Mesenchymal stem cell (in vitro differentiated cells and primary cell): ENCODE data around the gene PAH.

Experiments used
- DNase-seq: peaks from one replicate; pipeline ENCODE4 v3.0.0-alpha.2; 2013
- H2AFZ ChIP-seq: one replicate; pipeline ENCODE4 v1.6.1; 2013; ENCODE audit warnings: low read depth, mild to moderate bottlenecking, control low read depth, inconsistent platforms, low read length, moderate library complexity
- H2AK5ac ChIP-seq: 2 replicates; pipeline ENCODE4 v1.6.1; 2013; ENCODE audit warnings: low read length, moderate library complexity, mild to moderate bottlenecking, inconsistent platforms; ENCODE audit not compliant: severe bottlenecking
- H2BK120ac ChIP-seq: one replicate; pipeline ENCODE4 v1.6.1; 2013; ENCODE audit warnings: low read depth, mild to moderate bottlenecking, inconsistent platforms, low read length, moderate library complexity
- H2BK12ac ChIP-seq, 2 experiments: one replicate each; pipeline ENCODE4 v1.6.1; 2013; ENCODE audit warnings: inconsistent platforms in 2 of 2, low read length in 2 of 2, mild to moderate bottlenecking in 2 of 2, moderate library complexity in 2 of 2, control low read depth in 1 of 2
- H2BK15ac ChIP-seq: one replicate; pipeline ENCODE4 v1.6.1; 2013; ENCODE audit warnings: mild to moderate bottlenecking, low read depth, inconsistent platforms; ENCODE audit not compliant: poor library complexity, severe bottlenecking
- H2BK5ac ChIP-seq: 2 replicates; pipeline ENCODE4 v1.6.1; 2013; ENCODE audit warnings: low read depth, mild to moderate bottlenecking, low read length, control low read depth, inconsistent platforms; ENCODE audit not compliant: poor library complexity, severe bottlenecking
- H3K14ac ChIP-seq, 2 experiments: one replicate each; pipeline ENCODE4 v1.6.1; 2013; ENCODE audit warnings: inconsistent platforms in 2 of 2, low read length in 2 of 2, control low read depth in 1 of 2, mild to moderate bottlenecking in 1 of 2, moderate library complexity in 1 of 2
- H3K18ac ChIP-seq, 2 experiments: one replicate each; pipeline ENCODE4 v1.6.1; 2013; ENCODE audit warnings: inconsistent platforms in 2 of 2, low read length in 2 of 2, control low read depth in 1 of 2, low read depth in 1 of 2, mild to moderate bottlenecking in 1 of 2
- H3K23ac ChIP-seq, 2 experiments: one replicate each; pipeline ENCODE4 v1.6.1; 2013; ENCODE audit warnings: inconsistent platforms in 2 of 2, low read length in 2 of 2, mild to moderate bottlenecking in 2 of 2, moderate library complexity in 2 of 2, control low read depth in 1 of 2
- H3K27ac ChIP-seq: 2 replicates; pipeline ENCODE4 v1.5.1; 2013; ENCODE audit warnings: mild to moderate bottlenecking, moderate library complexity, low read length, control low read depth, inconsistent platforms; ENCODE audit not compliant: poor library complexity, severe bottlenecking
- H3K27me3 ChIP-seq, 2 experiments: 2 replicates each; pipeline versions ENCODE4 v1.6.1 to v1.7.0; 2013; ENCODE audit warnings: low read length in 2 of 2, mild to moderate bottlenecking in 2 of 2, moderate library complexity in 2 of 2, control low read depth in 1 of 2, inconsistent platforms in 1 of 2; ENCODE audit not compliant: control insufficient read depth in 1 of 2, insufficient read depth in 1 of 2
- H3K36me3 ChIP-seq, 2 experiments: 2 replicates each; pipeline versions ENCODE4 v1.6.1 to v1.7.0; 2013; ENCODE audit warnings: low read length in 2 of 2, control low read depth in 1 of 2, inconsistent platforms in 1 of 2, low read depth in 1 of 2, mild to moderate bottlenecking in 1 of 2; ENCODE audit not compliant: insufficient read depth in 2 of 2, control insufficient read depth in 1 of 2
- H3K4ac ChIP-seq, 2 experiments: one replicate each; pipeline ENCODE4 v1.6.1; 2013; ENCODE audit warnings: inconsistent platforms in 2 of 2, low read length in 2 of 2, mild to moderate bottlenecking in 2 of 2, moderate library complexity in 2 of 2, control low read depth in 1 of 2, low read depth in 1 of 2
- H3K4me1 ChIP-seq: 2 replicates; pipeline ENCODE4 v1.6.1; 2013; ENCODE audit warnings: low read depth, low read length, control low read depth; ENCODE audit not compliant: control insufficient read depth, insufficient read depth
- H3K4me2 ChIP-seq: 2 replicates; pipeline ENCODE4 v1.6.1; 2013; ENCODE audit warnings: low read length, mild to moderate bottlenecking, inconsistent platforms; ENCODE audit not compliant: poor library complexity, severe bottlenecking
- H3K4me3 ChIP-seq, 2 experiments: 2 replicates each; pipeline versions ENCODE4 v1.5.1 to v1.7.0; 2013; ENCODE audit warnings: low read length in 2 of 2, mild to moderate bottlenecking in 2 of 2, control low read depth in 1 of 2, low read depth in 1 of 2; ENCODE audit not compliant: insufficient read depth in 1 of 2
- H3K79me1 ChIP-seq: replicated peaks from 2 replicates; pipeline ENCODE4 v1.6.1; 2013; ENCODE audit warnings: mild to moderate bottlenecking, control low read depth, low read length, inconsistent platforms; ENCODE audit not compliant: poor library complexity, severe bottlenecking
- H3K9ac ChIP-seq: 2 replicates; pipeline ENCODE4 v1.7.0; 2013; ENCODE audit warnings: mild to moderate bottlenecking, low read length, moderate library complexity
- H3K9me3 ChIP-seq: 2 replicates; pipeline ENCODE4 v1.7.0; 2013; ENCODE audit warnings: mild to moderate bottlenecking, low read length; ENCODE audit not compliant: control insufficient read depth
- H4K8ac ChIP-seq: one replicate; pipeline ENCODE4 v1.6.1; 2013; ENCODE audit warnings: inconsistent platforms, mild to moderate bottlenecking, low read length, moderate library complexity
- H4K91ac ChIP-seq: one replicate; pipeline ENCODE4 v1.6.1; 2013; ENCODE audit warnings: mild to moderate bottlenecking, low read length, inconsistent platforms
- whole genome bisulfite sequencing: methylation state at CpG from one replicate; pipeline ENCODE4 v1.1.7; 2013; ENCODE audit warnings: mixed read lengths; 5-methylcytosine and 5-hydroxymethylcytosine counted together

The PAH gene

GRCh38 chr12:102964872-102965271 lies 47.8 kb upstream of the PAH start:
- WGBS, result 2% methylated on average over 21 of the region's 21 CpGs
- H4K8ac ChIP-seq, result no peak overlapping the region
- H2BK12ac ChIP-seq, result no peak overlapping the region
- H3K23ac ChIP-seq, result no peak overlapping the region
- no peak overlapping the region for H3K14ac ChIP-seq
- H2BK15ac ChIP-seq, result no peak overlapping the region
- peaks cover 15% of the 10 kb centered on the region for H3K9me3 ChIP-seq
- no peak overlapping the region for H3K27ac ChIP-seq
- no peaks in the 10 kb centered on the region for H3K79me1 ChIP-seq
- H3K4me2 ChIP-seq, result no peak overlapping the region
- no peak overlapping the region for H2AK5ac ChIP-seq
- H3K9ac ChIP-seq, result no peak overlapping the region
- H3K4me1 ChIP-seq, result peaks cover 5% of the 10 kb centered on the region
- no peak overlapping the region for H2BK5ac ChIP-seq
- no peak overlapping the region for H2BK120ac ChIP-seq
- H3K36me3 ChIP-seq, result no peaks in the 10 kb centered on the region
- H2AFZ ChIP-seq, result no peak overlapping the region
- peaks cover 71 to 89% of the 10 kb centered on the region in 2 experiments for H3K27me3 ChIP-seq
- no peak overlapping the region for H3K4ac ChIP-seq
- H4K91ac ChIP-seq, result no peak overlapping the region
- no peak for DNase-seq
- H3K18ac ChIP-seq, result no peak overlapping the region
- H3K4me3 ChIP-seq, result no peak overlapping the region

DNA sequence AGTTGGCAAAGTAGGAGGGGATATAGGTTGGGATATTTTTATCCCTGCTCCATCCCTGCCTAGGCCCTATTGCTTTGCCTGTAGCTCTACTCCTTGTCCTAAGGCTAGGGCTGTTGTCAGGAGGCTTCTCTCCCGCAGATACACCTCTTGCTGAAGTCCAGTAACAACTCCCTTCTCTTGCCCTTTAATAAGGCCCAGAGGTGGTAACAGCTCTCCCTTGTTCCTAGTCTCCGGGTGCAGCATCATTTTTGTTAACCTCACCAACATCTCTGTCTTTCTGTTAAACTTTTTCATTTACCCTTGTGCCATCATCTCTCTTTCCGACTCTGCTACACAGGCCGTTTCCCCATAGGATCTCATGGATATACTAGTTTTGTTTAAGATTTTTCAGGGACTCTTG lies 46.8 kb upstream of the PAH start:
- no peak for DNase-seq
- Histone ChIP-seq H3K27me3 (peaks cover 81 to 97% of the 10 kb centered on the region in 2 experiments), H3K23ac (no peak overlapping the region), H2BK15ac (no peak overlapping the region), H3K14ac (no peak overlapping the region), H3K9ac (no peak overlapping the region), H3K4ac (no peak overlapping the region), H3K4me2 (no peak overlapping the region), H2AK5ac (no peak overlapping the region), H3K27ac (no peak overlapping the region), H2BK5ac (no peak overlapping the region), H3K79me1 (no peaks in the 10 kb centered on the region), H4K91ac (no peak overlapping the region), H3K36me3 (no peaks in the 10 kb centered on the region), H3K18ac (no peak overlapping the region), H2BK120ac (no peak overlapping the region), H4K8ac (no peak overlapping the region), H2BK12ac (no peak overlapping the region), H2AFZ (no peak overlapping the region), H3K4me1 (peaks cover 5% of the 10 kb centered on the region), H3K4me3 (no peak overlapping the region), H3K9me3 (peaks cover 15% of the 10 kb centered on the region)
- 59% methylated on average over 2 of the region's 4 CpGs for WGBS

DNA sequence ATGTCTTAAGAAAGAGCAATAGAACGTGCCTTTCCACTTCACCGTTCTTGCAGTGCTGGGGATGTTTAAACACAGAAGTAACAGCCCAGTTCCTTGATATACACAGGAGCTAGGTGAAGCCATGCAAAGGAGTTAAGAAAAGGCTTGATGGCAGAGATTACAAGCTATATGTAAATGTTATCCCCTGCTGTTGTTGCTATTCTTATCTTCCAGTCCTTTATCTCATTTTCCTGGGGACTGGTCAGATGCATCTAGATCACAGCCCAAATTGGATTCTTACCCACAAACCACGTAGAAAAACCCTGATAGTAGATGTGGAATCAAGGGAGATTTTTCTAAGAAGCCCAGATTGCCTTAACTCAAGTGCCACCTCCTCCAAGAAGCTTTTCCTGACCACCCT lies 45.9 kb upstream of the PAH start:
- Histone ChIP-seq H3K27me3 (peaks cover 86 to 96% of the 10 kb centered on the region in 2 experiments), H2AFZ (no peak overlapping the region), H3K4me2 (no peak overlapping the region), H3K36me3 (no peaks in the 10 kb centered on the region), H2BK12ac (no peak overlapping the region), H3K23ac (no peak overlapping the region), H4K91ac (no peak overlapping the region), H3K18ac (no peak overlapping the region), H2BK15ac (no peak overlapping the region), H3K4me1 (peaks cover 14% of the 10 kb centered on the region), H2BK120ac (no peak overlapping the region), H4K8ac (no peak overlapping the region), H2AK5ac (no peak overlapping the region), H3K14ac (no peak overlapping the region), H3K4ac (no peak overlapping the region), H3K27ac (no peak overlapping the region), H3K9me3 (peaks cover 15% of the 10 kb centered on the region), H3K79me1 (no peaks in the 10 kb centered on the region), H3K9ac (no peak overlapping the region), H2BK5ac (no peak overlapping the region), H3K4me3 (no peak overlapping the region)
- no peak for DNase-seq
- WGBS, result 7% methylated on average over 3 of the region's 3 CpGs

GRCh38 chr12:102962532-102962931 lies 45.5 kb upstream of the PAH start:
- no peaks in the 10 kb centered on the region for H3K79me1 ChIP-seq
- no peak overlapping the region for H2BK15ac ChIP-seq
- no peak overlapping the region for H4K8ac ChIP-seq
- no peak overlapping the region for H2BK120ac ChIP-seq
- no peak overlapping the region for H2BK5ac ChIP-seq
- H2AK5ac ChIP-seq, result no peak overlapping the region
- H3K14ac ChIP-seq, result no peak overlapping the region
- H3K36me3 ChIP-seq, result no peaks in the 10 kb centered on the region
- no peak overlapping the region for H3K9ac ChIP-seq
- H3K4me1 ChIP-seq, result peaks cover 17% of the 10 kb centered on the region
- H3K27me3 ChIP-seq, result peaks cover 87 to 94% of the 10 kb centered on the region in 2 experiments
- no peak for DNase-seq
- H3K18ac ChIP-seq, result no peak overlapping the region
- no peak overlapping the region for H3K4me3 ChIP-seq
- no peak overlapping the region for H3K23ac ChIP-seq
- H2BK12ac ChIP-seq, result no peak overlapping the region
- 0% methylated on average over 9 of the region's 11 CpGs for WGBS
- H4K91ac ChIP-seq, result no peak overlapping the region
- H3K4me2 ChIP-seq, result no peak overlapping the region
- H3K27ac ChIP-seq, result no peak overlapping the region
- no peak overlapping the region for H3K4ac ChIP-seq
- peaks cover 15% of the 10 kb centered on the region for H3K9me3 ChIP-seq
- H2AFZ ChIP-seq, result no peak overlapping the region
